ENCODE measurements around the gene SCARB1. TPM values are rescaled to one million over a fixed set of nuclear protein-coding genes. Genes with fewer than 3 reads are reported as not detected.

SCARB1 gene
- total RNA-seq, 1 experiment from 2014 or later, result 31.3 TPM

- Histone ChIP-seq H3K14ac (ENCODE audit: insufficient read depth, low read length) (no peak overlapping the region), H3K4ac (ENCODE audit: low read depth, low read length) (no peak overlapping the region), H2BK15ac (ENCODE audit: low read depth, low read length) (no peak overlapping the region), H3K79me2 (ENCODE audit: insufficient read depth, low read length) (peaks cover 2% of the 10 kb centered on the region; the same call in 1 of the 2 replicates), H3T11ph (ENCODE audit: low read length) (no peak overlapping the region), H4K5ac (ENCODE audit: insufficient read length, low read depth, low read length) (no peak overlapping the region), H3K4me2 (ENCODE audit: insufficient read depth, insufficient read length, low read length) (no peak overlapping the region), H2AK5ac (ENCODE audit: insufficient read length, low read length) (no peak overlapping the region), H4K91ac (ENCODE audit: insufficient read length, low read depth, low read length) (no peak overlapping the region), H3K27me3 (ENCODE audit: insufficient read depth, low read length) (no peaks in the 10 kb centered on the region; the same call in 1 of the 2 replicates), H2BK120ac (ENCODE audit: low read depth, low read length, poor library complexity, severe bottlenecking) (no peak overlapping the region), H3K9me3 (ENCODE audit: control insufficient read depth, low read depth, low read length) (no peaks in the 10 kb centered on the region), H3K23ac (ENCODE audit: insufficient read length, low read depth, low read length) (no peak overlapping the region), H2AFZ (ENCODE audit: low read length) (no peak overlapping the region), H3K9ac (ENCODE audit: extremely low read depth, insufficient read length, low read length) (no peak overlapping the region), H2BK20ac (ENCODE audit: low read depth, low read length, poor library complexity, severe bottlenecking) (no peak overlapping the region), H3K27ac (ENCODE audit: insufficient read length, low read depth, low read length) (no peak overlapping the region), H3K18ac (ENCODE audit: insufficient read length, low read depth, low read length) (no peak overlapping the region), H2BK5ac (ENCODE audit: insufficient read length, low read length) (no peak overlapping the region), H4K8ac (replicated peaks; ENCODE audit: insufficient read length, low read depth, low read length) (no peak overlapping the region), H3K56ac (ENCODE audit: insufficient read length, low read depth, low read length) (no peak overlapping the region), H2BK12ac (ENCODE audit: insufficient read length, low read depth, low read length) (no peak overlapping the region), H3K4me1 (ENCODE audit: insufficient read depth, low read length) (no peaks in the 10 kb centered on the region; the same call in 1 of the 2 replicates), H4K20me1 (ENCODE audit: control insufficient read depth, insufficient read depth, insufficient read length) (no peaks in the 10 kb centered on the region), H3K79me1 (ENCODE audit: insufficient read depth, low read depth, low read length, poor library complexity, severe bottlenecking) (no peaks in the 10 kb centered on the region), H3K23me2 (ENCODE audit: insufficient read length, low read depth, low read length, poor library complexity, severe bottlenecking) (peaks cover 9% of the 10 kb centered on the region)
- WGBS (ENCODE audit: extremely low coverage, insufficient read length, low lambda C conversion rate), result no CpG with 5 or more reads among the region's 10 CpGs
- Mint-ChIP-seq H3K4me1 (peaks cover 29 to 35% of the 10 kb centered on the region in 2 experiments), H3K27ac (peak overlapping the region in 1 of 3 experiments; percentile 94; a peak in 1 of 7 replicates), H3K4me3 (no peak overlapping the region), H3K27me3 (ENCODE audit: low read depth) (peaks cover 29% of the 10 kb centered on the region), H3K9me3 (no peaks in the 10 kb centered on the region), H3K36me3 (ENCODE audit: insufficient read depth in 1 of 3, low read depth in 3 of 3) (peaks cover 2 to 4% (median 3%) of the 10 kb centered on the region in 3 experiments; a peak in 3 of 7 replicates)
- DNase-seq, result no peak
- no peak for TF ChIP-seq CTCF (conservative IDR thresholded peaks at IDR 0.05)
These were observed 2.7 kb upstream of the SCARB1 start for GRCh38 chr12:124866195-124866882.
